Activated CD4-positive, alpha-beta T cell treated with anti-CD3 and anti-CD28 coated beads for 36 hours (primary cell): Measurements from ENCODE around the gene SEPSECS. TPM values are rescaled to one million over a fixed set of nuclear protein-coding genes. Genes with fewer than 3 reads are reported as not detected.

Source experiments
- ATAC-seq: fragments of 200-7000 bp; cut with Tn5 transposase; one replicate; pipeline ENCODE4 v1.10.0; 2021; ENCODE audit warnings: mild to moderate bottlenecking, moderate library complexity
- CTCF ChIA-PET: fragments of 350-600 bp; sonication (Branson Sonifier 250); formaldehyde crosslinking; loops from one replicate; lab custom pipeline; 2021; ENCODE audit warnings: antibody characterized with exemption; lab: Charles Lee
- POLR2A ChIA-PET: fragments of 350-600 bp; sonication (Branson Sonifier 250); formaldehyde crosslinking; loops from one replicate; lab custom pipeline; 2021; ENCODE audit warnings: antibody characterized with exemption, inconsistent platforms; lab: Charles Lee
- DNase-seq: peaks from one replicate; pipeline ENCODE4 v3.0.0-alpha.2; 2020
- H3K27ac Mint-ChIP-seq: one replicate; pipeline ENCODE4 v1.8.0; 2021; ENCODE audit warnings: mixed read lengths
- H3K27me3 Mint-ChIP-seq: one replicate; pipeline ENCODE4 v1.8.0; 2021; ENCODE audit warnings: mixed read lengths
- H3K36me3 Mint-ChIP-seq: one replicate; pipeline ENCODE4 v1.8.0; 2021; ENCODE audit warnings: low read depth, mixed read lengths
- H3K4me1 Mint-ChIP-seq: one replicate; pipeline ENCODE4 v1.8.0; 2021; ENCODE audit warnings: mixed read lengths
- H3K4me3 Mint-ChIP-seq: one replicate; pipeline ENCODE4 v1.8.0; 2021; ENCODE audit warnings: mild to moderate bottlenecking, moderate library complexity, mixed read lengths
- H3K9me3 Mint-ChIP-seq: one replicate; pipeline ENCODE4 v1.8.0; 2021; ENCODE audit warnings: low read depth, mixed read lengths
- intact Hi-C, 2 experiments: fragments of 100-400 bp; cut with DNase I in 1 of 2; cut with micrococcal nuclease in 1 of 2; formaldehyde crosslinking; loops; one replicate each; pipeline versions ENCODE4 v1.14.2 to v1.15.1; 2022 to 2024; cut with DNase I, micrococcal nuclease
- total RNA-seq, 2 experiments: library from RNA; stranded (reverse); gene quantifications; one replicate each; pipeline ENCODE4 v1.2.3, GENCODE V29; 2021

Gene SEPSECS
- total RNA-seq, 2 experiments from 2014 or later: 10.4 to 15.4 TPM

DNA sequence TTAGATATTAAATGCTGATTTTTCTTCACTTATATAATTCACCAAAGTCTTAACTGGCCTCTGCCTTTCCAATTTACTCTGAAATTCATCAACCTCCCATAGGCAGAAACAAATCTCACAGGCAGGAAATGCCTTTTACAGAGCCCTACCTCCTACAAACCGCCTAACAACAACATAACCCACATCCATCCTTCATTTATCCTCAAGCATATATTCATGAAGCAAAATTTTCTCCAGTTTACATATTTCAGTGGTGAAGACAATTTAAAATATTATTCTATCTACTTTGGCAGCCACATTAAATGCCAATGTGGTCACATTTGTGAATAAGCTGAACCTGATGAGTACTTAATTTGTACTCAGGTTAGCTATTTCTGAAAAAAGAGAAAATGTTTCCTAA lies 30.3 kb downstream of the SEPSECS start:
- POLR2A ChIA-PET: no interaction called here
- Mint-ChIP-seq H3K4me3 (no peak overlapping the region), H3K4me1 (peaks cover 6% of the 10 kb centered on the region), H3K9me3 (no peaks in the 10 kb centered on the region), H3K36me3 (peaks cover 18% of the 10 kb centered on the region), H3K27me3 (no peaks in the 10 kb centered on the region), H3K27ac (no peak overlapping the region)
- intact Hi-C loops: no loop called here
- DNase-seq (no peak), ATAC-seq (no peak)
- CTCF ChIA-PET: no interaction called here

DNA sequence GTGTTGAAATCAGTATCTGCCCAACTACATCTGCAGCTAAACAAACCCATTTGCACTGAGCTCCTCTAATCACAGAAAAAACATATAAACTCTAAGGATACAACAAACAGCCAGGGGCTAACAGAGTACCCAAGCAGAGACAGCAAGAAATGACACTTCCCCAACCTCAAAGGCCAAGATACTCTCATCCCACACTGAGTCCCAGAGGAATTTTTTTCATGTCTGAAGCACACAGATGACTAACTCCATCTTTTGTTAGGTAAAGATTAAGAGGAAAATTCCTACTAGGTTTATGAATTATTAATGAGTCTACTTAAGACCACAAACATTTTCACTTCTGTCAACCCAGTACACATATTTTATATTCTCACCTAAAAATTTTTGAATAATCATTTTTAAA lies 31.6 kb downstream of the SEPSECS start:
- intact Hi-C loops: no loop called here
- ATAC-seq (no peak), DNase-seq (no peak)
- ChIA-PET POLR2A (no interaction called here), CTCF (no interaction called here)
- Mint-ChIP-seq H3K27me3 (no peaks in the 10 kb centered on the region), H3K9me3 (no peaks in the 10 kb centered on the region), H3K27ac (no peak overlapping the region), H3K4me3 (no peak overlapping the region), H3K4me1 (peaks cover 6% of the 10 kb centered on the region), H3K36me3 (peaks cover 22% of the 10 kb centered on the region)

DNA sequence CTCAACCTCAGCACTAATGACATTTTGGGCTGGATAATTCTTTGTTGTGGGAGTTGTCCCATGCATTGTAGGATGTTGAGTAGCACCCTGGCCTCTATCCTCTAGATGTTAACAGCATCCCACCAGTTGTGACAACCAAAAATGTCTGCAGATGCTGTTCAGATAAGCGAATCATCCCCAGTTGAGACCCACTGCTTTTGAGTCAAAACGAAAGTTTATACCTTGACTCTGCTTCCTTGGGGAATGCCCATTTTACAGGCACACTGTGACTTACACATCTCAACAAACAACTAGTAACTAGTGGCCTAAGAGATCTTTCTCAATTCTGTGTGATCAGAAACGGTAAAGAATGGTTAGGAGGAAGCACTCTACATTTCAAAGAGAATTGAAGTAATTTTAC lies 37.0 kb downstream of the SEPSECS start:
- peaks cover 22% of the 10 kb centered on the region for H3K36me3 Mint-ChIP-seq
- CTCF ChIA-PET: no interaction called here
- H3K4me1 Mint-ChIP-seq: peaks cover 13% of the 10 kb centered on the region
- ATAC-seq: peak; percentile 98
- DNase-seq: peak; percentile 35
- no peak overlapping the region for H3K4me3 Mint-ChIP-seq
- H3K27me3 Mint-ChIP-seq: no peaks in the 10 kb centered on the region
- no peaks in the 10 kb centered on the region for H3K9me3 Mint-ChIP-seq
- no peak overlapping the region for H3K27ac Mint-ChIP-seq
- intact Hi-C loops: no loop called here
- POLR2A ChIA-PET: no interaction called here

DNA sequence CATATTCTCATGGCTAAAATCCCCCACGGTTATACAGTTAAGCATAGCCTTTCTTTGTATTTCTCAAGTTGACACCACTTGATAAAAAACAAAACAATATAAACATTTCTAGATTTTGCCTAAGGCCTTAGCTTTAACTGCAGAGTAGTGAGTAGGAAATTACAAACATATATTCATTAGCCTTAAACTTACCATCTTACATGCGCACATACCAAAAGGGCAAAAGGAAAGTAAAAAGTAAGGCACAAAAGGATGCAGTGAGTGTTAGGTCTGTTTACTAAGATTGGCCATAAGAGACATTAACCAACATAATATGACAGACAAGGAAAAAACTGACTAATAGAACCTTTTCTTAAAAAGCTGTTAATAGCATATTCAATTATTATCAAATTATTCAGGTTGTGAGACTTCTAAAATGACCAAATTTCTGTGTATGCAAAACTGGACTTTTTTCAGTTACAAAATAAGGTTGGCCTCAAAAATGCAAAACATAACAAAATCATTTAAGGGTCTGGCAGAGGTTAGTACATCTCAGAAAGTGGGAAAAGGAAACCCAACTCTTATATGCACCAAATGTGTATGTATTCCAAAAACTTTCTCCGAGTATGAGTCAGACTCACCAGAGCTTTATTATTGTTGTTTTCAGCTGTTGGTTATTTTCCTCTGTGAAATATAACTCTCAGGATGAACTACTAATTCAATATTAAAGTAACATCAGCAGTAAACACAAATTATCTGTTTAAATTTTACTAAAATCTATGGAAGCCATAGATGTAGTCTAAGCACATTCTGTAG lies 39.9 kb downstream of the SEPSECS start:
- ATAC-seq: no peak
- peaks cover 15% of the 10 kb centered on the region for H3K36me3 Mint-ChIP-seq
- H3K27me3 Mint-ChIP-seq: no peaks in the 10 kb centered on the region
- DNase-seq: no peak
- no peaks in the 10 kb centered on the region for H3K9me3 Mint-ChIP-seq
- H3K27ac Mint-ChIP-seq: no peak overlapping the region
- CTCF ChIA-PET: interaction anchor here (1.3 kb wide), 2 partner anchors 12 to 15 kb away, joined by 4 read pairs; no protein-coding TSS in a partner anchor
- no peak overlapping the region for H3K4me3 Mint-ChIP-seq
- intact Hi-C loops: no loop called here
- POLR2A ChIA-PET: no interaction called here
- peaks cover 13% of the 10 kb centered on the region for H3K4me1 Mint-ChIP-seq

DNA sequence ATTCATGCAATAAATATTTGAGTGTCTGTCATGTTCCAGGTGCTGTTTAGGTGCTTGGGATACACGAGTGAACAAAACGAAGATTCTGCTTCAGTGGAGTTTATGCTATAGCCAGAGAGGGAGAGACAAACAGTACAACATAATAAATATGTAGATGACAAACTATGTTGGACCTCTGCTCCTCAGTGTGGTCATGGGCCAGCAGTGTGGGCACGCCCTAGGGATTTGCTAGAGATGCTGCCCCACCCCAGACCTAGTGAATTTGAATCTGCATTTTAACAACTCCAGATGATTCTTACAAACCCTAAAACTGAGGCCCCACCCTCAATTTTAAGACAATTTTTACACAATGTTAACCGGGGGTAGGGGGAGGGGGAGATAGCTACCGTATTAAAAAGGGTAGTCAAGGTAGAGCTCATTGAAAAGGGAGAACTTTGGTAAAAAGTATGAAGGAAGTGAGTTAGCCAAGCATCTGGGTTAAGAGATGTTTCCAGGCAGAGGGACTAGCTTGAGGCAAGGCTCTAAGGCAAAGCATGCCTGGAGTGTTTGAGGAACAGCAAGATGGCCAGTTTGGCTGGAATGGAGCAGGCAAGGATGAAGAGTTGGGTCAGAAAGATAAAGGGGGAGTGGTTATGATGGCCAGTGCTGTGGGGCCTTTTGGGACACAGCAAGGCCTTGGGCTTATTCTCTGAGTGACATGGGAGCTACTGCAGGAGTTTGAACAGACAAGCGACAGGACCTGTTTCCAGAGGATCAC lies 42.4 kb downstream of the SEPSECS start:
- H3K4me3 Mint-ChIP-seq: no peak overlapping the region
- intact Hi-C loops: no loop called here
- CTCF ChIA-PET: no interaction called here
- ATAC-seq: no peak
- no peak for DNase-seq
- peaks cover 2% of the 10 kb centered on the region for H3K4me1 Mint-ChIP-seq
- no peaks in the 10 kb centered on the region for H3K27me3 Mint-ChIP-seq
- POLR2A ChIA-PET: no interaction called here
- H3K9me3 Mint-ChIP-seq: no peaks in the 10 kb centered on the region
- H3K27ac Mint-ChIP-seq: no peak overlapping the region
- H3K36me3 Mint-ChIP-seq: peaks cover 4% of the 10 kb centered on the region

DNA sequence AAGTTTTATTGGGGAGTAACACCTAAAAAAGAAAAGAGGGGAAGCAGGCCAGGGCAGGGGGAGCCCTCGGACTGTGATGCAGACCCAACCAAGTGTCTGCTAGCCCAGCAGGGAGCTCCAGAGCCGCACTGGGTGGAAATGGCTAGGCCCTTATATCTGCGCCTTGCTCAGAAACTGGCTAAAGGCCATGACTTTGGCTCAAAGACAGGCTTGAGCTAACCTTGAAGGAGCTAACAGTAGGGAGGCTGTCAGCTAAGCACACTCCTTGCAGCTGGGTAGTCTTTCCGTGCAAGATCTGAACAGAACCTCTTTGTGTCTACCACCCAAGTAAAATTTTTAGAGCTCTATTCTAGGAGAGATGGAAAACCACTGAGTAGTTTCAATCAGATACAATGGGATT lies 43.0 kb downstream of the SEPSECS start:
- POLR2A ChIA-PET: no interaction called here

DNA sequence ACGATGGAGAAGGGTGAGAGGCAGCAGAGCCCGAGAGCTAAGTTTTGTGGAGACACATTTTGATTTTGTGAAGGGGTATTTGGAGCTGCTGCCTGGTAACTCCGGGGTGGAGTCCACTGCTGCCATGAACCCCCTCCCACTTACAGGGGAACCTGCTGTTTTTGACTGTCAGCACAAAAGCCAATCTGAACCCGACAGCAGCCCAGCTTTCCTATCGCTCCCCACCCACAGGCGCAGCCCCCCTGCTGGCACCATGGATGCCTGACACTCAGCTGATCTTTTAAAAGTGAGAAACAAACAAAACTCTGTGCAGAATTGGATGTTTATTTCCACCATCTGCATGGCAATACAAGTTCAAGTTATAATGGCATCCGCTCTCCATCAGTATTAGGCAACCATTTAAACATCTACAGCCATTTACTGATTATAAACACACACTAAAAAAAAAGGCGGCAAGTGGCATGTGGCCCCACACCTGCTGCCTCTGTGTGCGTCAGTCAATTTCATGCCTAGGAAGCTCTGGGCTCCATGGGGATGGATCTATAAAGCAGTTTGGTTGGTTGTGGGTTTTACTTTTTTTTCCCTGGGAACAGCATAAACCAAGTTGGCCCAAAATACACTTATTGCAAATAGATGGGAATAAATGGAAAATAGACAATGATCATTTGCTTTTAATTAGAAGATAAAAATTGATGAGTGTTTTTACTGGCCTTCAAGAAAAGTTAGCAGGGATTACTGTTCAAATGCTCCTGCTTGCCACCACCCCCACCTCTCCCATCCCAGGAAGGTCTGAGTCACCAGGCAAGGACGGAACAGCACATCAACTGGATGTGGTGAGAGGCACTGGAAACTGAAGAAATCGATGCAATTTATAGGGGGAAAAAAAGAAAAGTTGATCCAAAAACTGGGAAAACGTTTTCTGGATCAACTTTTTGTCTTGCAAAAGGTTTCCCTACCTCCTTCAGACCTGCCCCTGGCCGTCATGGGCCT lies 46.0 kb downstream of the SEPSECS start:
- Mint-ChIP-seq H3K9me3 (no peaks in the 10 kb centered on the region), H3K27me3 (no peaks in the 10 kb centered on the region), H3K27ac (no peak overlapping the region), H3K36me3 (peaks cover 6% of the 10 kb centered on the region), H3K4me1 (no peaks in the 10 kb centered on the region), H3K4me3 (no peak overlapping the region)
- intact Hi-C loops: no loop called here
- POLR2A ChIA-PET: interaction anchor here (0.6 kb wide), 1 partner anchor 55 kb away, joined by 6 read pairs; no protein-coding TSS in a partner anchor
- CTCF ChIA-PET: interaction anchor here (0.7 kb wide), 1 partner anchor 8 kb away, joined by 3 read pairs; no protein-coding TSS in a partner anchor
- ATAC-seq: no peak
- no peak for DNase-seq

More for the DNA sequence above, 43.0 kb downstream of the SEPSECS start:
- no peak for ATAC-seq
- intact Hi-C loops: no loop called here
- Mint-ChIP-seq H3K4me3 (no peak overlapping the region), H3K4me1 (no peaks in the 10 kb centered on the region), H3K27me3 (no peaks in the 10 kb centered on the region), H3K9me3 (no peaks in the 10 kb centered on the region), H3K36me3 (peaks cover 4% of the 10 kb centered on the region), H3K27ac (no peak overlapping the region)
- DNase-seq: no peak
- CTCF ChIA-PET: no interaction called here

DNA sequence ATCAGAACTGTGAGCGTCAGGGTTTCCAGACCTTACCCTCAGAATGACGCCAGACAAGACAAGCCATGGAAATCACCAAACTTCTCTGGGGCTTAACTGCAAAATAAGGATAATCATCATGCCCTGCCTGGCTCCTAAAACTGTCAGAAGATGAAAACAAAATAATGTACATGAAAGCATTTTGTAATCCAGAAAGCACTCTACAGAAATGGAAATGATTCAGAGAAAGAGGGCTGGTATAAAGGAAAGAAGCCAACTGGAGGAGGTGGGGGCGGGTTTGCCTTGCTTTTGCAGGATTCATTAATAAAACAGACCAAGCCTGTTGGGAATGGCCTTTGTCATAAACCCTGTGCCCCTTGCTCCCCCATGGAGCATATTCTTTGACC lies 47.3 kb downstream of the SEPSECS start:
- intact Hi-C loops: no loop called here
- no peaks in the 10 kb centered on the region for H3K4me1 Mint-ChIP-seq
- CTCF ChIA-PET: no interaction called here
- no peak for ATAC-seq
- no peak overlapping the region for H3K27ac Mint-ChIP-seq
- no peaks in the 10 kb centered on the region for H3K9me3 Mint-ChIP-seq
- peaks cover 2% of the 10 kb centered on the region for H3K36me3 Mint-ChIP-seq
- H3K27me3 Mint-ChIP-seq: no peaks in the 10 kb centered on the region
- H3K4me3 Mint-ChIP-seq: no peak overlapping the region
- POLR2A ChIA-PET: no interaction called here
- no peak for DNase-seq

DNA sequence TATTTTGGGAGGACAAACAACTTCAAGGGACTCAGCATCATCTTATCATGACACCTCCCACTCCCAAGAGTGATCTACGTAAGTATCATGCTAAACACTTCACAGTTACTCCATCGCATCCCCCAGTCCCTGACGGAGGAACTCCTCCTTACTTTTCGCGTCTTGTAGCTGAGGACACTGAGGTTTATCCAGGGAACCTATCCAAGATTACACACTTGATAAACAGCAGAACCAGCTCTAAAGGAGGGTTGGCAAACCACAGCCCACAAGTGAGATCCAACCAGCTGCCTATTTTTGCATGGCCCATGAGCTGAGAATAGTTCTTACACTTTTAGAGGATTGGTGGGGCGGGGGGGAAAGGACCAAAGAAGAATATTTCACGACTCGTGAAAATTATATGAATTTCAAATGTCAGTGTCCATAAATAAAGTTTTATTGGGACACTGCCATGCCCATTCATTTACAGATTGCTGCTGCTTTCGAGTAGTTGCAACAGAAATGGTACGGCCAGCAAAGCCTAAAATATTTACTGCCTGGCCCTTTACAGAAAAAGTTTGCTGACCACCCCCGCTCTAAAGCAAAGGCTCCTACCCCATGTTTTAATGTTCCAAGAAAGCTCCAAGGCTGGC lies 47.8 kb downstream of the SEPSECS start:
- ChIA-PET CTCF (no interaction called here), POLR2A (no interaction called here)
- H3K36me3 Mint-ChIP-seq: peaks cover 2% of the 10 kb centered on the region
- ATAC-seq: no peak
- no peaks in the 10 kb centered on the region for H3K9me3 Mint-ChIP-seq
- no peak for DNase-seq
- no peak overlapping the region for H3K27ac Mint-ChIP-seq
- no peaks in the 10 kb centered on the region for H3K27me3 Mint-ChIP-seq
- intact Hi-C loops: no loop called here
- no peak overlapping the region for H3K4me3 Mint-ChIP-seq
- no peaks in the 10 kb centered on the region for H3K4me1 Mint-ChIP-seq

DNA sequence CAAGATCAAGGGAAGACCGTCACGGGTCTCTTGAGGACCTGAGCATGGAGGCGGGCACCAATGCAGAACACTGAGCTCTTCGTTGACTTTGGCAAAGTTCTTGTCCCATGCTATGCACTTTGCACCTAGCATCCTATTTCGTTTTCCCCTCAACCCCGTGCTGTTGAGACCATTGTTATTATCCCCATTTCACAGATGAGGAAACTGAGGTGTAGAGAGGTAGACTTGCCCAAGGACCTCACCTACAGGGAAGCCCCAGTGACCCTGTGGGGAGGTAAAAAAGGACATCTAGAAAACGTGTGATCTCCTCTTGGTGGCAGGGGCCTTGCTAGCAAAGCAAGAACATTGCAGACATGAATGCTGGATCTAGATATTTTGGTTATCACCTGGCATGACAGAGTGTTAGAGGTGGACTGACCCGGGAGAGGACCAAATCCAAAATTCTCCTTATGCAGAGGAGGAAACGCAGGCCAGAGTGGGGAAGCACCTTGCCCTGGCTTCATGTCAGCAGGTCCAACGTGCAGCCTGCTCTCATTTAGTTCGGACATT lies 48.5 kb downstream of the SEPSECS start:
- no peak overlapping the region for H3K27ac Mint-ChIP-seq
- ATAC-seq (no peak), DNase-seq (no peak)
- no peaks in the 10 kb centered on the region for H3K4me1 Mint-ChIP-seq
- POLR2A ChIA-PET: no interaction called here
- intact Hi-C loops: no loop called here
- no peaks in the 10 kb centered on the region for H3K9me3 Mint-ChIP-seq
- no peak overlapping the region for H3K4me3 Mint-ChIP-seq
- peaks cover 2% of the 10 kb centered on the region for H3K36me3 Mint-ChIP-seq
- CTCF ChIA-PET: no interaction called here
- H3K27me3 Mint-ChIP-seq: no peaks in the 10 kb centered on the region
